NCI-H146 treated with DMSO at 0.1 percent for 48 hours (cell line): ENCODE data around the gene EXOC3L4.

Experiments
- DNase-seq: peaks from one replicate; lab custom pipeline; 2025; ENCODE audit not compliant: unreplicated experiment; lab: John Stamatoyannopoulos, UW

Gene EXOC3L4

GRCh38 chr14:103070263-103070885 is 24.2 kb upstream of the EXOC3L4 start:
- no peak for DNase-seq

- no peak for DNase-seq
These were observed 23.5 kb upstream of the EXOC3L4 start for GRCh38 chr14:103070971-103071542.

GRCh38 chr14:103071544-103072251 is 22.8 kb upstream of the EXOC3L4 start:
- no peak for DNase-seq

- no peak for DNase-seq
These were observed 21.7 kb upstream of the EXOC3L4 start for GRCh38 chr14:103072595-103073366.

GRCh38 chr14:103073367-103073875 is 21.1 kb upstream of the EXOC3L4 start:
- DNase-seq, result no peak

- DNase-seq, result no peak
These were observed 20.4 kb upstream of the EXOC3L4 start for GRCh38 chr14:103073876-103074728.

GRCh38 chr14:103074729-103075367 is 19.7 kb upstream of the EXOC3L4 start:
- no peak for DNase-seq

GRCh38 chr14:103078420-103078749 is 16.1 kb upstream of the EXOC3L4 start:
- DNase-seq, result peak; percentile 70

GRCh38 chr14:103078860-103079587 is 15.5 kb upstream of the EXOC3L4 start:
- no peak for DNase-seq

GRCh38 chr14:103081951-103082350 is 12.6 kb upstream of the EXOC3L4 start:
- DNase-seq, result no peak

GRCh38 chr14:103084021-103084919 is 10.3 kb upstream of the EXOC3L4 start, which contains the start of gene LBHD2:
TSS of gene LBHD2 (plus strand) at chr14:103084210. CDS start at chr14:103086013, 1,803 bp downstream.
- no peak for DNase-seq

GRCh38 chr14:103085106-103086091 is 9.1 kb upstream of the EXOC3L4 start:
- DNase-seq, result no peak

GRCh38 chr14:103086771-103087342 is 7.7 kb upstream of the EXOC3L4 start:
- no peak for DNase-seq

GRCh38 chr14:103087343-103087835 is 7.1 kb upstream of the EXOC3L4 start:
- DNase-seq, result no peak

GRCh38 chr14:103088921-103089320 is 5.6 kb upstream of the EXOC3L4 start:
- no peak for DNase-seq
